Activated CD4-positive, CD25-positive, alpha-beta regulatory T cell treated with anti-CD3 and anti-CD28 coated beads, Interleukin-2, amount 50 U/mL, for 72 hours (primary cell): Measurements from ENCODE around the gene PARD3.
"Not testable (repeated sequence)": the region's sequence is repeated elsewhere in the genome, so short reads cannot be mapped to it uniquely, and the experiment has no call there.

Source experiments
- DNase-seq: peaks from one replicate; pipeline ENCODE4 v3.0.0; 2021

Gene PARD3

GRCh38 chr10:34280599-34281374 lies 534.3 kb downstream of the PARD3 start:
- no peak for DNase-seq

- DNase-seq, result no peak
Observed at GRCh38 chr10:34275626-34276130, 539.4 kb downstream of the PARD3 start.

- no peak for DNase-seq
Observed at GRCh38 chr10:34274906-34275305, 540.2 kb downstream of the PARD3 start.

GRCh38 chr10:34273340-34273739 lies 541.8 kb downstream of the PARD3 start:
- no peak for DNase-seq

- DNase-seq, result no peak
Observed at GRCh38 chr10:34272316-34272715, 542.8 kb downstream of the PARD3 start.

- DNase-seq, result not testable (repeated sequence)
Observed at GRCh38 chr10:34268410-34268809, 546.7 kb downstream of the PARD3 start.

GRCh38 chr10:34262985-34263384 lies 552.1 kb downstream of the PARD3 start:
- no peak for DNase-seq

GRCh38 chr10:34260904-34261303 lies 554.2 kb downstream of the PARD3 start:
- no peak for DNase-seq

- no peak for DNase-seq
Observed at GRCh38 chr10:34256216-34256615, 558.9 kb downstream of the PARD3 start.

- no peak for DNase-seq
Observed at GRCh38 chr10:34255035-34255434, 560.1 kb downstream of the PARD3 start.

- DNase-seq, result no peak
Observed at GRCh38 chr10:34254596-34254995, 560.5 kb downstream of the PARD3 start.

GRCh38 chr10:34252111-34252510 lies 563.0 kb downstream of the PARD3 start:
- DNase-seq, result no peak

- no peak for DNase-seq
Observed at GRCh38 chr10:34251177-34251576, 563.9 kb downstream of the PARD3 start.

GRCh38 chr10:34250722-34251121 lies 564.4 kb downstream of the PARD3 start:
- no peak for DNase-seq

- no peak for DNase-seq
Observed at GRCh38 chr10:34249634-34250033, 565.5 kb downstream of the PARD3 start.

GRCh38 chr10:34247560-34247959 lies 567.5 kb downstream of the PARD3 start:
- no peak for DNase-seq

- no peak for DNase-seq
Observed at GRCh38 chr10:34244756-34245484, 570.2 kb downstream of the PARD3 start.

GRCh38 chr10:34241226-34242000 lies 573.7 kb downstream of the PARD3 start:
- DNase-seq, result no peak

GRCh38 chr10:34240039-34240438 lies 575.1 kb downstream of the PARD3 start:
- DNase-seq, result no peak

- DNase-seq, result no peak
Observed at GRCh38 chr10:34237898-34238455, 577.1 kb downstream of the PARD3 start.

GRCh38 chr10:34236931-34237330 lies 578.2 kb downstream of the PARD3 start:
- no peak for DNase-seq

GRCh38 chr10:34235164-34235832 lies 579.8 kb downstream of the PARD3 start:
- DNase-seq, result no peak
